ENCODE results near the gene RUNX1.
"Not testable (repeated sequence)": the region's sequence is repeated elsewhere in the genome, so short reads cannot be mapped to it uniquely, and the experiment has no call there.

The RUNX1 gene

GRCh38 chr21:35014302-35015041 lies 34.6 kb downstream of the RUNX1 start:
- no peak for DNase-seq

GRCh38 chr21:35011681-35012080 lies 37.4 kb downstream of the RUNX1 start:
- DNase-seq = no peak

DNA sequence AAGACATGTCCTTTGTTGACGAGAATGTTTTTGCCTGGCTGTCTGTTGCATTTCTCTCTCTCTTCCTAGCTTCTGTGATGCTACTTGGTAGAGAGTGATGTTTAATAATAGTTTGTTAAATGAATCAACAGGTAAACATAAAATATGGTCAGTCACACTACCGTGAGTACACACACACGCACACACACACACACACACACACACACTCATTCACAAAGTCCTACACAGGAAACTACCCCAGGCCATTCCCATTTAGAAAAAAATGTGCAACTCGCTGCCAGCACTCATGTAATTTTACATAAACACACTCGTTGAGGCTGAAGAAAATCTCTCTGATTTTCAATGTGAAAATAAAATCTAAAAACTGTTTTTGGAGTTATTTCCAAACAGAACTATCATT lies 38.7 kb downstream of the RUNX1 start:
- no peak for DNase-seq

- DNase-seq = no peak
Observed at GRCh38 chr21:35007348-35007747, 41.8 kb downstream of the RUNX1 start.

DNA sequence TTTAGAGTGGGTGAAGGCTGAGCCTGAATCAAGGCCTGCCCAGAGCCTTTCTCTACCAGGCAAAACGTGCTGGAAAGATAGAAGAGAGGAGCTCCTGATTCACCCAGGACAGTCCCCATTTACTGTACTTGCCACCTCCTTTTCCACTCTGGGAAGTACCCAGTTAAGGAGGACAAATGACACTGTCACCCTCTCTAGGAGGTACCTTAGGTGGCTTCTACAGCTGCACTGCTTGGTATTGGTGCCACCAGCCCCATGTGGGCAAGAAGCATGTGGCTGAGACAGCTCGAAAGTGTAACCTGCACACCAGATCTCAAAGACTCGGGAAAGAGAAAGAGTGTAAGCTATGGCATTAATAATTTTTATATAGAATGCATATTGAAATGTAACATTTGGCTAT lies 42.3 kb downstream of the RUNX1 start:
- DNase-seq = no peak

DNA sequence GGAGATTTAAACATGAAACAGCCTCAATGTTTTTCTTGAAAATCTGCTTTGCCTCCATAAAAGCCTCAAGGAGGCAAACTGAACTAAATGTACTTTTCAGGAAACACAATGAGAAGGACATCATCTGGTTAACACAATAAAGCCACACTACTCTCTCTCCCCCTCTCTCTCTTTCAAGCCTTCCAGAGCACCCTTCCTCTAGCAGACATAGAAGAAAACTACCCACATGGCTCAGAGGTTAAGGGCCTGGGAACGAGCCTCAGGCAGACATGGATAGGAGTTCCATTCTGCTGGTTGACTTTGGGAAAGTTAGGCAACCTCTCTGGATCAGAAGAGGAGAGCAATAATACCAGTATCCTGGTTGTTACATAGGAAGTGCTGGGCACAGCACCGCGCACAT lies 42.9 kb downstream of the RUNX1 start:
- no peak for DNase-seq

DNA sequence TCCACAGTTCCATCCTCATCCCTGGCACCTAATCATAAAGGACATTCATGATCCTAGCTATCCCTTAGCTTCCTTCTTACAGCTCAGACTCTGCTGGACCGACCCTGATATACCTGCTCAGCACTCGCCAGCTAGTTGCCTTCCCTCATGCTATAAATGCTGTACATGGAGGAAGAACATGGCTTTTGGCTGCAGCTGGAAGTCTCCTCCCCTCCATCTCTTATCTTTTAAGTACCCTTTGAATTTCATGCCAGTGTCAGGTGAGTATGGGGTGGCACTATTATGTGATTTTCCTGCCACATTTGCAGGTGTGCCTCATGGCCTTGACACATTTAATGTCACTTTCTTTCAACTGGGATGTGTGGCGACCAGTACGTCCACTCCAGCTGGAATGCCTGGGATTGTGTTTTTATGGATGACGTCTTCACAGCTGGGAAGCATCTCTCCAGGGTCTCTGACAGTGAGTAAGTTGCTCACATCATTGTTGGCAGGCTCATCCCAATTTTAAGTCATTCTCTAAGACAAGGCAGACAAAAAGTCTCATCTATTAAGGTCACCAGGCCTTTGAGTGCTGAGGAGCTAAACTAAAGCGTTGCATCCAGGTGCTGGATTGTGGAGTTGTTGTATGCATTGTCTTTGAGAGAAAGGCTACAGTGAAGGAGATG lies 43.4 kb downstream of the RUNX1 start:
- DNase-seq = no peak

GRCh38 chr21:35005077-35005476 lies 44.0 kb downstream of the RUNX1 start:
- no peak for DNase-seq

GRCh38 chr21:35004314-35004713 lies 44.8 kb downstream of the RUNX1 start:
- no peak for DNase-seq

GRCh38 chr21:35002879-35003722 lies 46.0 kb downstream of the RUNX1 start:
- DNase-seq = peak; percentile 26 to 33

- no peak for DNase-seq
Observed at GRCh38 chr21:34999397-34999941, 49.6 kb downstream of the RUNX1 start.

DNA sequence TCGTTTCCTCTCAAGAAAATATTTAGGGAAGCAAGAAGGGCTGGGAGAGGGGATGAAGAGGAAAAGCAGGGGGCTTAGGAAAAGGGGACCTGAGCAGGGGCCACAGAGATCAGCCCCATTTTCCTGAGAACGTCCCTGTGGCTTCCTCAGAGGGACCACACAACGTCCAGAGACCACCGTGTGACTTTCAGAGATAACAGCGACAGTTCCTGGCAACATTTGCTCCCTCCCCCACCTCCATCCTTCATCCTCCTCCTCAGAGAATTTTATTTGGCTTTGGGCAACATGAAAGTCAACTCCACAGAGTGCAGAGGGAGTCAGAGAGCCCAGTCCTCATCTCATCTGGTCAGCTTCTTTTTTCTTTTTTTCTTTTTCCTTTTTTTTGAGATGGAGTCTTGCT lies 50.9 kb downstream of the RUNX1 start:
- DNase-seq = no peak

- DNase-seq = no peak
Observed at GRCh38 chr21:34997294-34997693, 51.8 kb downstream of the RUNX1 start.

DNA sequence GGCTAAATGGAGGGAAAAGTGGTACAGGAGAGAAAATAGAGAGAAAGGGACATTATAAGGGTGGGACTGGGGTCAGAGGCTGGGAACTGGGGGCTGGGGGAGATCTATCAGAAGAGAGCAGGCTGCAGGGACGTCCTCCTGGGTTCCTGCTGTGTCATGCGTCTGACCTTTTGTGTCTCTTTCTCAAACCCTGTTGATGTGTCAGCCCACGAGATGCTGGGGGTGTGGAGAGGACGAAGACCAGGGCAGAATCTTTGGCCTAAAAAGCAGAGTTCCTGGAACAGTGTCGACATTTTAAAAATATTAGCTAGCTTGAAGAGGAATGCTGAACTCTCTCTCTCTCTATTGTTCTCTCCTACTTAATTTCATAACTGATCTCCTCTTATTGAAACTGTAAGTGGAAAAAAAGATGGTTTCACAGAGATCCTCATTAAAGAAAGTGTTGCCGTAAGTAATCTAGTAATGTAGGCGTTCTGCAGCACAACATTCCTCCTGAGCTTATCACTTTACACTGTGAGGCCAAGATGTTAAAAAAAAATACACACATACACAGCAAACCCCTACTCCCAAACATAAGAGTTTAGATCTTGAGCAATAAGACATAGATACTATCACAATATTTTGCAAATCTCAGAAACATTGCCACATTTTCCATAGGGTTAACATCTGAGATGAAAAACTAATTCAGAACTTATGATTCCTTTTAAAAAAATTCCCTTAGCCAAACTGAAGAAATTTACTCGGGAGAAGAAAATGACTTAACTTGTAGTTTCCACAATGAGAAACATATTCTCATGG lies 52.6 kb downstream of the RUNX1 start:
- no peak for DNase-seq

DNA sequence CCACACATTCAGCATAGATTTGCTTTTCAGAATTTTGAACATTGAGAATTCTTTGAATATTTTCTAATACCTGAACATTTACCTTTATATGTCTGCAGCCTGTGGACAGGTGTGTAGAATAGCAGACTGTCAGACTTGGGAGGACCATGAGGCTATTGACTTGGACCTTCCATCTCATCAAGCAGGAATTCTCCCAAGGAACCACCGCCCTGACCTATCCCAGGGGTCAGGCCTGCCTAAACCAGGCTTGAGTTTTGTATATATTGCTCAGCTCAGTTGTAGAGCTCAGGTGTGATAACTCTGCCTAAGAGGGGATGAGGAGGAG lies 53.2 kb downstream of the RUNX1 start:
- DNase-seq = no peak

DNA sequence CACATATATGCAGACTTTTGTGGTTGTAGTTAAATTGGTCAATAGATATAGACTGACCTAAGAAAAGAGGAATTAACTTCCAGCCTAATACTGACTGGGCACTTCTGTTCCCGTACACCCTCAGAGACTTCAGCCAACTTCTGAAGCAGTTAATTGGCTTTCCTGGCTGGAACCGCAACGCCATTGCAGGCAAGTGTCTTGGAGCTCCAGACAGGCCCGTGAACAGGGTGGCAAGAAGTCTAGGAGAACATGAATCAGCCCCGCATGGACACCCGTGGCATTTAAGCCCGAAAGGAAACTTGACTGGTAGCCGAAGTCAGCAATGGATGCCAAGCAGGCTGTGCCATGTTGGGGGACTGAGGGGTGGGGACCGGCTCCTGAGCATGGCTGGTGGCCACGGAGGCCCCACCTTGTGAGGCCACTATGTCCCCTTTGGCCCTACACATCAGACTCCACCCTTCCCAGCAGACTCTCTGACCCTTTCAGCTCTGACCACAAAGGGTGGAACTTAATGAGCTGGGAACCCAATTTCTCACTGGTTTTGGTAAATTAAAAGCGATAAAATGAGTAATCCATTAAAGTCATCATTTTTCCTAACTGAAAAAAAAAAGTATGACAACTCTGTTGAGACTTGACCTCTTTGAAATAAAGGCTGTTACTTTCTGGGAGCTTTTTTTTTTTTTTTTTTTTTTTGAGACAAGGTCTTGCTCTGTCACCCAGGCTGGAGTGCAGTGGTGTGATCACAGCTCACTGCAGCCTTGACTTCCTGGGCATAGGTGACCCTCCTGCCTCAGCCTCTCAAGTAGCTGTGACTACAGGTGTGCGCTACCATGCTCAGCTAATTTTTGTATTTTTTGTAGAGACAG lies 54.1 kb downstream of the RUNX1 start:
- peak; percentile 65 to 73 for DNase-seq

DNA sequence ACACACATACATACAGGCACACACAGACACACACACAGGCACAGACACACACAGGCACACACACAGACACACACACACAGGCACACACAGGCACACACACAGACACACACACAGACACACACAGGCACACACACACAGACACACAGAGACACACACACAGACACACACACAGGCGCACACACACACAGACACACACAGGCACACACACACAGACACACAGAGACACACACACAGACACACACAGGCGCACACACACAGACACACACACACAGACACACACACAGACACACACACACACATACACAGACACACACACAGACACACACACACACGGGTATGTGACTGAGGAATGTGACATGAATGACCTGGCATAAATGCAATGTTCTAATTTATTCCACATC lies 55.6 kb downstream of the RUNX1 start:
- DNase-seq = not testable (repeated sequence)

DNA sequence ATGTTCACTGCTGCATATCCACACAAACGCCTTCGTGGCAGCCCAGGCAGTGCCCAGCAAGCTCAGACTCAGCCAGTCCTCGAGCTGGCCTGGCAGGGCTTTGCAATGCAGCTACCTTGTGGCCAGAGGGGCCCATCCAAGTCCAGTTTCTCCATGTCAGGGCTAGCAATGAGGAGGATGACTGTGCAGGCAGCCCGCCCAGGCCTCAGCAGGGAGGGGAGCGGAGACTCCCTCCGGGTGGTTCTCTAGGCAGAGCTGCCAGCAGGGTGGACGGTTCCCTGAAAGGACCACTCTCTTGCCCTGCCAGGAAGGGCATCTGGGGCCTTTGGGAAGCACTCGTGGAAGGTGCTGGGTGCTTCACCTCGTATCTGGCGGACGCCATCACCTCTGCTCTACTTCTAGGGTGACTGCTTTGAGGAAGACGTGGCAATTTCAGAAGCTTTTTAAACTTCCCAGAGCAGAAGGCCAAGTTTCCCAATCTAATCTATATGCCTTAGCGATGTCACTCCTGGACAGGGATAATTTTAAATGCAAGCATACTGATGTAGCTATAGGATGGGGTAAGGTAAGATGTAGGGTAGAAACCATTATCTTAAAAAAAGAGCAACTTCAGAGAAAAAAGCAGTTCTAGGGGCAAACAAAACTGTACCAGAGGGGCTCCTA lies 56.2 kb downstream of the RUNX1 start:
- DNase-seq = no peak

DNA sequence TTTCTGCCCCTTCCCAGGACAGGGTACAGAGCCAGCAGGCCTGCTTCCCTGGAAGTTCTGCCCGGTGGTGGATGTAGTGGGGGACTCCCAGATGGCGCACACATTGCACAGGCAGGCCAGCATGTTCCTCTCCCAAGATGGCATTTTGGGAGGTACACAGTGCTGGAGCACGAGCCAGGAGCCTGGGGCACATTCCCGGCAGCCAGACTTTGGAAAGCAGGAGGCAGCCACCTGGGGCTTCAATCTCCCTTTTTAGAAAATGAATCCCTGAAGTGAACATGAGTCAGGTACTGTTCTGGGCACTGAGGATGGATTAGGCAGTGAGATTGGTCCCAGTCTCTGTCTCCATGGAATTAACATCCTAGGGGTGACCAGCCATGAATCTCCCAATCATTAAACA lies 56.9 kb downstream of the RUNX1 start:
- no peak for DNase-seq

DNA sequence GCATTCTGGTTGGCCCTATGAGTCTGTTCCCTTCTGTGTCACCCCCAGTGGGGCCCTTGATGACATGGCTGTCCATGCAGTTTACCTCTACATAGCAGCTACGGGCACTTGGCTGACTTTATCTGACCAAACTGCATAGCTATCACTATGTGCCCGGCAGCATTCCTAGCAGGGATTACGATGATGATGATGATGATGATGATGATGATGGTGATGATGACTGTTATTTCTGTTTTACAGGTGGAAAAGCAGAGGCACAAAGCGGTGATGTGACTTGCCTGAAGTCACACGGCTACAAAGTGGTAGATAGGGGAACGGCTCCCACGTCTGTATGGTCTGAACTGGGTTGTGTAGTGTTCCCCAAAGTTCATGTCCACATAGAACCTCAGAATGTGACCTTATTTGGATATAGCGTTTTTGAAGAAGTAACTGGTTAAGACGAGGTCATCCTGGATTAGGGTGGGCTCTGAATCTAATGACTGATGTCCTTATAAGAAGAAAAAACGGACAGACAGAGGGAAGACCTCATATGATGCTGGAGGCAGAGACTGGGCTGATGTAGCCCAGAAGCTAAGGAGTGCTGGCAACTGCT lies 57.6 kb downstream of the RUNX1 start:
- no peak for DNase-seq

GRCh38 chr21:34990842-34991241 lies 58.3 kb downstream of the RUNX1 start:
- no peak for DNase-seq

Measured in AML-193 (cell line).